Camera-type eye (tissue), 1 donor: ENCODE results near the gene ST6GALNAC1. TPM values are rescaled to one million over a fixed set of nuclear protein-coding genes. Genes with fewer than 3 reads are reported as not detected.

Experiments used
- total RNA-seq: library from RNA; depleted of rRNA; stranded (reverse); fragments of >200 nt; gene quantifications from one replicate; pipeline ENCODE4 v1.2.3, GENCODE V29; 2014

ST6GALNAC1 gene
- 2.0 TPM for total RNA-seq

GRCh38 chr17:76643553-76644148 is at the start of gene ST6GALNAC1:
Gene ST6GALNAC1, minus strand, starts transcription at chr17:76643757. Its CDS starts 119 bp downstream, at chr17:76643638.

GRCh38 chr17:76585649-76586593 is 57.6 kb downstream of the ST6GALNAC1 start, which contains the start of gene ST6GALNAC2:
Gene ST6GALNAC2, minus strand, starts transcription at chr17:76585860. Its CDS starts 52 bp downstream, at chr17:76585808.

Other genes with a start within 250 kb of the ST6GALNAC1 start
- gene UBE2O, start 190.6 kb downstream of the ST6GALNAC1 start, total RNA-seq = 51.3 TPM
- 18.0 TPM for gene AANAT, start 176.2 kb downstream of the ST6GALNAC1 start, total RNA-seq
- 9.1 TPM for gene RHBDF2, start 142.3 kb downstream of the ST6GALNAC1 start, total RNA-seq
- gene CYGB, start 106.0 kb downstream of the ST6GALNAC1 start, total RNA-seq = 12.5 TPM
- 14.3 TPM for gene PRCD, start 103.7 kb downstream of the ST6GALNAC1 start, total RNA-seq
- 28.5 TPM for gene ST6GALNAC2, start 57.9 kb downstream of the ST6GALNAC1 start, total RNA-seq
- gene MXRA7, start 67.2 kb upstream of the ST6GALNAC1 start, total RNA-seq = 220 TPM
- gene JMJD6, start 82.8 kb upstream of the ST6GALNAC1 start, total RNA-seq = 30.1 TPM
- gene METTL23, start 83.1 kb upstream of the ST6GALNAC1 start, total RNA-seq = 31.7 TPM
- 172 TPM for gene SRSF2, start 93.6 kb upstream of the ST6GALNAC1 start, total RNA-seq
- gene MFSD11, start 94.4 kb upstream of the ST6GALNAC1 start, total RNA-seq = 77.8 TPM
- gene MGAT5B, start 224.6 kb upstream of the ST6GALNAC1 start, total RNA-seq = 9.8 TPM